ENCODE results near the gene DSCAML1. TPM values are rescaled to one million over a fixed set of nuclear protein-coding genes. Genes with fewer than 3 reads are reported as not detected.
"Not testable (repeated sequence)": the region's sequence is repeated elsewhere in the genome, so short reads cannot be mapped to it uniquely, and the experiment has no call there.

Gene DSCAML1
- polyA plus RNA-seq, 3 donors: 0.13 to 0.46 (median 0.34) TPM

DNA sequence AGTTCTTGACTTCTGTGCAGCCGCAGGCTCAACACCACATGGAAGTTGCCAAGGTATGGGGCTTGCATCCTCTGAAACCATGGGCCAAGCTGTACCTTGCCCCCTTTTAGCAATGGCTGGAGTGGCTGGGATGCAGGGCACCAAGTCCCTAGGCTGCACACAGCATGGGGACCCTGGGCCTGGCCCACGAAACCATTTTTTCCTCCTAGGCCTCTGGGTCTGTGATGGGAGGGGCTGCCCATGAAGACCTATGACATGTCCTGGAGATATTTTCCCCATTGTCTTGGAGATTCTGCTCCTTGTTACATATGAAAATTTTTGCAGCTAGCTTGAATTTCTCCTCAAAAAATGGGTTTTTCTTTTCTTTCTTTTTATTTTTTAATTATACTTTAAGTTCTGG lies 398.4 kb downstream of the DSCAML1 start:
- WGBS, 3 donors: 96 to 100% (median 100%) methylated on average over 2 of the region's 2 CpGs
- not testable (repeated sequence) for H3K27ac ChIP-seq (ENCODE audit: low read depth, low read length)

- H3K27ac ChIP-seq (ENCODE audit: low read depth, low read length): no peak overlapping the region
- WGBS, 3 donors: 97 to 99% (median 98%) methylated on average over 8 of the region's 8 CpGs
Measured at GRCh38 chr11:117396970-117397369, 400.0 kb downstream of the DSCAML1 start.

GRCh38 chr11:117395476-117395875 lies 401.5 kb downstream of the DSCAML1 start:
- H3K27ac ChIP-seq (ENCODE audit: low read depth, low read length): no peak overlapping the region
- 85 to 90% (median 87%) methylated on average over 4 of the region's 4 CpGs for WGBS, 3 donors

- no peak overlapping the region for H3K27ac ChIP-seq (ENCODE audit: low read depth, low read length)
- 93 to 95% (median 94%) methylated on average over 14 of the region's 14 CpGs for WGBS, 3 donors
Measured at GRCh38 chr11:117394221-117394925, 402.6 kb downstream of the DSCAML1 start.

DNA sequence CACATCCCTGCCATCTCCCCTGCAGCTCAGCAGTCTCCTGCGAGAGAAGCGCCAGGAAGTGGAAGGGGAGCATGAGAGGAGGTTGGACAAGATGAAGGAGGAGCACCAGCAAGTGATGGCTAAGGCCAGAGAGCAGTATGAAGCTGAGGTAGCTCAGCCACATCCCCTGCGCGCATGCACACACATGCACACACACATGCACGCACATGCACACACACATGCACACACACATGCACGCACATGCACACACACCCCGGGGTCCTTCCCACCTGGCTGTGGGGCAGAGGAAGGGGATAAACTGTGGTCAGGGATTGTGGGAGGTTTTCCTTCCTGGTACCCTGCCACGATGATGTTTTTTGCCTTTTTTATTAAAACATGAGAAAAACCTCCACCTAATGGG lies 404.0 kb downstream of the DSCAML1 start:
- H3K27ac ChIP-seq (ENCODE audit: low read depth, low read length): no peak overlapping the region
- WGBS, 3 donors: 94 to 97% (median 96%) methylated on average over 8 of the region's 8 CpGs

- no peak overlapping the region for H3K27ac ChIP-seq (ENCODE audit: low read depth, low read length)
- 90 to 92% (median 91%) methylated on average over 12 of the region's 12 CpGs for WGBS, 3 donors
Measured at GRCh38 chr11:117392001-117392690, 404.9 kb downstream of the DSCAML1 start.

- no peak overlapping the region for H3K27ac ChIP-seq (ENCODE audit: low read depth, low read length)
- 96 to 98% (median 96%) methylated on average over 8 of the region's 8 CpGs for WGBS, 3 donors
Measured at GRCh38 chr11:117391181-117391580, 405.8 kb downstream of the DSCAML1 start.

- WGBS, 3 donors: 95 to 97% (median 96%) methylated on average over 8 of the region's 8 CpGs
- no peak overlapping the region for H3K27ac ChIP-seq (ENCODE audit: low read depth, low read length)
Measured at GRCh38 chr11:117390743-117391142, 406.3 kb downstream of the DSCAML1 start.

GRCh38 chr11:117387992-117388755 lies 408.8 kb downstream of the DSCAML1 start:
- no peak overlapping the region for H3K27ac ChIP-seq (ENCODE audit: low read depth, low read length)
- WGBS, 3 donors: 81 to 96% (median 92%) methylated on average over 3 of the region's 3 CpGs

DNA sequence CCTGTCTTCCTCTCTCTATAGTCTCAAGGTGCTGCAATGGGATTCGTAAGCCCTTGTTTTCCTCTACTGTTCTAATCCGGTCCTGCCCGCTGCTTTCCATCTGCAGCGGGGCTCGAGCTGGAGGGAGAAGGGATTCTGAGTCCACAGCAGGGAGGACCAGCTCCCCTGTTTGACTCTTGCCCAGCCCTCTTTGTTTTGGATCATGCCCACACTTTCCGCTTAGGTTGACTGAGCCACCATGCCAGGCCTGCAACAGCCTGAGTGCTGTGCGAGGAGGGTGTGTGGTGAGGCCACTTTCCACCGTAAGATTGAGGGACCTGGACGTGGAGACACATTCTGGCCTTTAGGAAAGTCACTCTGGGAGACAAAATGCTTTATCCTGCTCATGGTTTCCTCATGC lies 411.1 kb downstream of the DSCAML1 start:
- WGBS, 3 donors: 95 to 97% (median 95%) methylated on average over 9 of the region's 9 CpGs
- no peak overlapping the region for H3K27ac ChIP-seq (ENCODE audit: low read depth, low read length)

DNA sequence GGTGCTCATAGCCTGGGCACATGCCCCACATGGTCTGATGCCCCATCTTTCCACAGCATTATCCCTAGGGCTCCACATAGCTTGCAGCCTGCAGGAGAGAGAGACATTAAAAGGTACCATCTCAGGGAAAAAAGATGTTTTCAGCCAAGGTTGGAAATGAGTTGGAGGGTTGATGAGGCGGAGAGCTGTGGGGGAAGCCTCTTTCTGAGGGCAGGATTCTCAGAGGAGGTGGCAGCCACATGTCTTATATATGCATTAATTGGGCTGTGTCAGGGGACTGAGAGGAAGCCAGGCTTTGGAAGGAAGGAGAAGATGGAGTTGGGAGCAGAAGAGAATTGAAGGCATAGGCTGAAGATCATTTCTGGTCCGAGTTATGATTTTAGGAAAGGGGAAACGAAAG lies 411.5 kb downstream of the DSCAML1 start:
- WGBS, 3 donors: 94 to 98% (median 96%) methylated on average over 3 of the region's 3 CpGs
- H3K27ac ChIP-seq (ENCODE audit: low read depth, low read length): no peak overlapping the region

- no peak overlapping the region for H3K27ac ChIP-seq (ENCODE audit: low read depth, low read length)
- 85 to 89% (median 86%) methylated on average over 1 of the region's 1 CpG for WGBS, 3 donors
Measured at GRCh38 chr11:117384045-117384444, 413.0 kb downstream of the DSCAML1 start.

DNA sequence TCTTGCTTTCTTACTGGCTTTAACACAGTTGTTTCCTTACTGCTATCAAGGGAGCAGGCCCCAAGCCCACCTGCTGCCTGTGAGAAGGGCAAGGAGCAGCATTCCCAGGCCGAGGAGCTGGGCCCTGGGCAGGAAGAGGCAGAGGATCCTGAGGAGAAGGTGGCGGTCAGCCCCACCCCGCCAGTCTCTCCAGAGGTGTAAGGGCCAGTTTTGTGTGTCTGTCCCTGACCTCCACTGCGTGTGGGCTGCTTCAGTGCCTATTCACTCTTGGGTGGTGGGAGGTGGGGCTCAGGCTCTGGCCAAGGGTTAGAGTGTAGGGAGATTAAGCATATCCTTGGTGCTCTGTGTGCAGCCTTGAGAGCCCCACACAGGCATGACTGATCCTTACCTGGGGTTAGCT lies 414.3 kb downstream of the DSCAML1 start:
- 92 to 100% (median 96%) methylated on average over 4 of the region's 4 CpGs for WGBS, 3 donors
- no peak overlapping the region for H3K27ac ChIP-seq (ENCODE audit: low read depth, low read length)

- 88 to 94% (median 91%) methylated on average over 9 of the region's 9 CpGs for WGBS, 3 donors
Measured at GRCh38 chr11:117381481-117382387, 415.3 kb downstream of the DSCAML1 start.

GRCh38 chr11:117380676-117381075 lies 416.3 kb downstream of the DSCAML1 start:
- WGBS, 3 donors: 95 to 97% (median 97%) methylated on average over 4 of the region's 4 CpGs
- no peak overlapping the region for H3K27ac ChIP-seq (ENCODE audit: low read depth, low read length)

More at GRCh38 chr11:117381481-117382387, 415.3 kb downstream of the DSCAML1 start:
- no peak overlapping the region for H3K27ac ChIP-seq (ENCODE audit: low read depth, low read length)

DNA sequence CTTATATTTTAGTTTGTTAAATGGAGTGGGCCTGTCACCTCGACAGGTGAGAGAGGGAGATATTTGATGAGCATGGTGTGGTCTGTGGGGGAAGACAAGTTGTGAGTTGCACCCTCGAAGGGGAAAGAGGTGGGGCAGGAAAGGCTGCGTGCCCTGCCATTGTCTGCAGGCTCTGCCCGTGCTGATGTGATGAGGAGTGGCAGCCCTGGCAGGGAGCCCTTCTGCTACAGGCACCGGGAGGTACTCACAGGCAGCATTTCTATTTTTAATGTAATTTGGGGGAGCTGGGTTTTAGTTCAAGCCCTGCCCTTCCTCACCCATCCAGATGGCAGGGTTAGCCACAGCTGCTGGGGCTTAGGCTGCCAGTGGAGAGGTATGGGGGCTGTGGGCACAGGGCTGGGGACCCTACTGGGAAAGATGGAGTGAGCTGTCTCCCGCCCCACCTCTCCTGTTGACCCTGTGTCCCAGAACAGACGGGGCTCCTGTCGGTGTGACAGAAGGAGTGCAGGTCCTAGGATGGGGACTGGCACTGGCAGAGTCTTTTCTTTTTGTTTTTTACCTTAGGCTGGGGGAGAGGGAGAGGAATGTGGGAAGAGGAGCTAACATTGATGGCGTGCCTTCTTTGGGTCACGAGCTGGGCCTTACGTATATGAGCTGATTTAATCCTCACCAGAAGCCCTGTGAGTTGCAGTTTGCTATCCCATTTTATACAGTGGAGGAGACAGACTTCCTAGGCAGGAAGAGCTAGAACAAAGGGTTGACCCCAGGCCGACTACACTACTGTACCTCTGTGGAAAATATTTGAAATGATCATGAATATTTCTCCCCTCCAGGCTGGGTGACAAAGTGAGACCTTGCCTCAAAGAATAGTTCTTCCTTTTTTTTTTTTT lies 417.8 kb downstream of the DSCAML1 start:
- no peak overlapping the region for H3K27ac ChIP-seq (ENCODE audit: low read depth, low read length)
- WGBS, 3 donors: 72 to 92% (median 77%) methylated on average over 12 of the region's 12 CpGs

Measured in adipose tissue (tissue), 3 donors.